Spleen (tissue), 7 donors: ENCODE results near the gene COX5B.

Source experiments
- POLR2A ChIP-seq, 3 donors: fragments of 450-650 bp; IDR thresholded peaks; one replicate each; pipeline ENCODE4 v1.5.1; 2017; ENCODE audit warnings: antibody characterized with exemption in 3 of 3, mild to moderate bottlenecking in 1 of 3
- TF ChIP-seq, protein P1 (sequence below), 11 experiments: fragments of 200-600 bp in 7 of 11; fragments of 450-650 bp in 4 of 11; sonication (generic) in 4 of 11; IDR thresholded peaks in 8 of 11; conservative IDR thresholded peaks in 3 of 11; 1 replicate in 7 of 11; 2 replicates in 4 of 11; pipeline versions ENCODE4 v1.4.0 to v1.8.0; 2016 to 2021; ENCODE audit warnings: antibody characterized with exemption in 11 of 11, inconsistent platforms in 4 of 11, mild to moderate bottlenecking in 1 of 11
- donor health status: DM: no; HTN: no; CAD: no; lungs with moderate emphysema.
- donor health status: DM: no; HTN: no; CAD: no.
- donor health status: DM: no; HTN: no; CAD: no.

DNA sequence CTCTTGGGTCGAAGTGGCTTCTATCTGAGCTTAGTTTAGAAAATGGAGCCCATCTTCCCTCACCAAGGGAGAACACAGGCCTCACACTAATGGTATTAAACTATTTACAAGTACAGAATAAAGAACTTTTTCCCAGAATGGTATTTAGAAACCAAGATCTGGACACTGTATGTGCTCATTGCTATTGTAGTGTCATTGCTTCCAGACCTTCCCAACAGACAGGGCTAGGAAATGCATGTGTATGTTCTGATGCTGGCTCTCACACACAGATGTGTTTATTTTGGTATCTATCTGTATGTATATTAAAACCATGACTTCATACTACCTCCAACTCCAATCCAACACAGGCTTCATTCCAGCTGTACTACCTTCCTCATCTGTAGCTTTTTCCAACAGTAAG is 8.0 kb downstream of the COX5B start:
- TF ChIP-seq, protein P1, sequence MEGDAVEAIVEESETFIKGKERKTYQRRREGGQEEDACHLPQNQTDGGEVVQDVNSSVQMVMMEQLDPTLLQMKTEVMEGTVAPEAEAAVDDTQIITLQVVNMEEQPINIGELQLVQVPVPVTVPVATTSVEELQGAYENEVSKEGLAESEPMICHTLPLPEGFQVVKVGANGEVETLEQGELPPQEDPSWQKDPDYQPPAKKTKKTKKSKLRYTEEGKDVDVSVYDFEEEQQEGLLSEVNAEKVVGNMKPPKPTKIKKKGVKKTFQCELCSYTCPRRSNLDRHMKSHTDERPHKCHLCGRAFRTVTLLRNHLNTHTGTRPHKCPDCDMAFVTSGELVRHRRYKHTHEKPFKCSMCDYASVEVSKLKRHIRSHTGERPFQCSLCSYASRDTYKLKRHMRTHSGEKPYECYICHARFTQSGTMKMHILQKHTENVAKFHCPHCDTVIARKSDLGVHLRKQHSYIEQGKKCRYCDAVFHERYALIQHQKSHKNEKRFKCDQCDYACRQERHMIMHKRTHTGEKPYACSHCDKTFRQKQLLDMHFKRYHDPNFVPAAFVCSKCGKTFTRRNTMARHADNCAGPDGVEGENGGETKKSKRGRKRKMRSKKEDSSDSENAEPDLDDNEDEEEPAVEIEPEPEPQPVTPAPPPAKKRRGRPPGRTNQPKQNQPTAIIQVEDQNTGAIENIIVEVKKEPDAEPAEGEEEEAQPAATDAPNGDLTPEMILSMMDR (IDR thresholded peaks at IDR 0.05 in 8 of 11, conservative IDR thresholded peaks at IDR 0.05 in 3 of 11) = no peak
- TF ChIP-seq POLR2A (IDR thresholded peaks at IDR 0.05) = no peak
